Measurements from ENCODE around the gene THSD4. TPM values are rescaled to one million over a fixed set of nuclear protein-coding genes. Genes with fewer than 3 reads are reported as not detected.

Gene THSD4
- total and polyA plus RNA-seq, 2 of the 4 experiments (the other 2 are of a cell fraction) = 25.5 to 31.1 TPM

GRCh38 chr15:71125831-71126450 is 10.7 kb downstream of the THSD4 start:
- Histone ChIP-seq H3K27ac (ENCODE audit: insufficient read depth, low read length) (peak overlapping the region; percentile 80), H3K14ac (replicated peaks; ENCODE audit: low read depth, low read length) (peak overlapping the region; percentile 61), H4K5ac (ENCODE audit: low read depth, low read length) (peak overlapping the region; percentile 84), H4K8ac (ENCODE audit: low read depth in 2 of 2, low read length in 2 of 2) (peak overlapping the region; percentile 62 to 63; a peak in 3 of 4 replicates), H2AK5ac (ENCODE audit: low read depth, low read length) (peak overlapping the region; percentile 47), H2AFZ (replicated peaks; ENCODE audit: low read length, poor library complexity) (peak overlapping the region; percentile 40), H2AK9ac (replicated peaks; ENCODE audit: low read depth, low read length, poor library complexity) (no peak overlapping the region), H3K9ac (ENCODE audit: low read depth, low read length) (peak overlapping the region; percentile 62), H3K4me1 (ENCODE audit: control insufficient read depth, insufficient read depth, low read length) (peaks cover 18% of the 10 kb centered on the region), H3K9me3 (ENCODE audit: control insufficient read depth, insufficient read depth, low read length) (no peaks in the 10 kb centered on the region), H3K23ac (ENCODE audit: low read depth, low read length) (peak overlapping the region; percentile 66; the same call in 1 of the 2 replicates), H2BK120ac (ENCODE audit: low read depth, low read length) (peak overlapping the region; percentile 35; the same call in 1 of the 2 replicates), H3K36me3 (ENCODE audit: control insufficient read depth, insufficient read depth, low read length) (peaks cover 5% of the 10 kb centered on the region), H4K20me1 (ENCODE audit: insufficient read depth, low read length) (peaks cover 29% of the 10 kb centered on the region; the same call in 1 of the 2 replicates), H3K4me3 (ENCODE audit: insufficient read depth, low read depth, low read length) (no peak overlapping the region), H2BK15ac (ENCODE audit: low read depth, low read length) (peak overlapping the region; percentile 70; the same call in 2 of the 3 replicates), H3K4ac (ENCODE audit: low read depth, low read length) (peak overlapping the region; percentile 78), H3K18ac (ENCODE audit: low read depth, low read length) (peak overlapping the region; percentile 85), H2BK20ac (ENCODE audit: low read depth, low read length) (peak overlapping the region; percentile 53; the same call in 1 of the 2 replicates), H3K27me3 (ENCODE audit: control insufficient read depth, insufficient read depth, low read length) (no peaks in the 10 kb centered on the region), H3K56ac (ENCODE audit: extremely low read depth, insufficient read depth, low read length) (no peak overlapping the region), H2BK5ac (ENCODE audit: low read depth, low read length, poor library complexity, severe bottlenecking) (peak overlapping the region; percentile 53), H3K9me1 (ENCODE audit: insufficient read depth, low read length) (peaks cover 33% of the 10 kb centered on the region), H3K4me2 (ENCODE audit: low read depth, low read length) (peak overlapping the region; percentile 22), H3K79me1 (ENCODE audit: low read depth in 1 of 2, low read length in 2 of 2) (peaks cover 27 to 82% of the 10 kb centered on the region in 2 experiments), H4K91ac (ENCODE audit: insufficient read depth, low read depth, low read length) (peak overlapping the region; percentile 19)
- 45% methylated on average over 2 of the region's 14 CpGs; no CpG with 5 or more reads in 1 of the 2 experiments for WGBS, 2 experiments (ENCODE audit: extremely low coverage in 2 of 2, insufficient read length in 1 of 2)
- POLR2A ChIA-PET (ENCODE audit: unreplicated experiment) = no interaction called here
- dilution Hi-C loops (cut with HindIII; ENCODE audit: low sequenced_read_pairs, unreplicated experiment) (no loop called here), intact Hi-C loops (cut with micrococcal nuclease) (no loop called here), in situ Hi-C loops (cut with MboI; ENCODE audit: low sequenced_read_pairs) (no loop called here)
- DNase-seq (peak; percentile 29), ATAC-seq (ENCODE audit: low read depth) (peak; percentile 47)
- TF ChIP-seq, protein P1, sequence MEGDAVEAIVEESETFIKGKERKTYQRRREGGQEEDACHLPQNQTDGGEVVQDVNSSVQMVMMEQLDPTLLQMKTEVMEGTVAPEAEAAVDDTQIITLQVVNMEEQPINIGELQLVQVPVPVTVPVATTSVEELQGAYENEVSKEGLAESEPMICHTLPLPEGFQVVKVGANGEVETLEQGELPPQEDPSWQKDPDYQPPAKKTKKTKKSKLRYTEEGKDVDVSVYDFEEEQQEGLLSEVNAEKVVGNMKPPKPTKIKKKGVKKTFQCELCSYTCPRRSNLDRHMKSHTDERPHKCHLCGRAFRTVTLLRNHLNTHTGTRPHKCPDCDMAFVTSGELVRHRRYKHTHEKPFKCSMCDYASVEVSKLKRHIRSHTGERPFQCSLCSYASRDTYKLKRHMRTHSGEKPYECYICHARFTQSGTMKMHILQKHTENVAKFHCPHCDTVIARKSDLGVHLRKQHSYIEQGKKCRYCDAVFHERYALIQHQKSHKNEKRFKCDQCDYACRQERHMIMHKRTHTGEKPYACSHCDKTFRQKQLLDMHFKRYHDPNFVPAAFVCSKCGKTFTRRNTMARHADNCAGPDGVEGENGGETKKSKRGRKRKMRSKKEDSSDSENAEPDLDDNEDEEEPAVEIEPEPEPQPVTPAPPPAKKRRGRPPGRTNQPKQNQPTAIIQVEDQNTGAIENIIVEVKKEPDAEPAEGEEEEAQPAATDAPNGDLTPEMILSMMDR (conservative IDR thresholded peaks at IDR 0.05; ENCODE audit: low read depth, low read length) = peak; percentile 26; the same call in 1 of the 2 replicates
- TF ChIP-seq RAD21 (IDR thresholded peaks at IDR 0.05; ENCODE audit: low read length) = peak; percentile 42
- no peak for TF ChIP-seq USF2 (IDR thresholded peaks at IDR 0.05; ENCODE audit: low read depth, low read length)
- no peak for TF ChIP-seq ELK1 (IDR thresholded peaks at IDR 0.05; ENCODE audit: borderline replicate concordance, low read depth, low read length)
- TF ChIP-seq CEBPB (IDR thresholded peaks at IDR 0.05; ENCODE audit: low read depth, low read length) = no peak
- CTCF ChIA-PET = no interaction called here
- BruUV-seq (replicated peaks) = no TSS peak

All from IMR-90 (cell line).